SIG-M5 (cell line): ENCODE results near the gene MRPL54.

Source experiments
- DNase-seq: peaks from one replicate; lab custom pipeline; 2025; lab: John Stamatoyannopoulos, UW

The MRPL54 gene

GRCh38 chr19:3769494-3769893, 7.0 kb downstream of the MRPL54 start:
- no peak for DNase-seq

- DNase-seq = no peak
Measured at GRCh38 chr19:3770136-3770999, 7.9 kb downstream of the MRPL54 start.

DNA sequence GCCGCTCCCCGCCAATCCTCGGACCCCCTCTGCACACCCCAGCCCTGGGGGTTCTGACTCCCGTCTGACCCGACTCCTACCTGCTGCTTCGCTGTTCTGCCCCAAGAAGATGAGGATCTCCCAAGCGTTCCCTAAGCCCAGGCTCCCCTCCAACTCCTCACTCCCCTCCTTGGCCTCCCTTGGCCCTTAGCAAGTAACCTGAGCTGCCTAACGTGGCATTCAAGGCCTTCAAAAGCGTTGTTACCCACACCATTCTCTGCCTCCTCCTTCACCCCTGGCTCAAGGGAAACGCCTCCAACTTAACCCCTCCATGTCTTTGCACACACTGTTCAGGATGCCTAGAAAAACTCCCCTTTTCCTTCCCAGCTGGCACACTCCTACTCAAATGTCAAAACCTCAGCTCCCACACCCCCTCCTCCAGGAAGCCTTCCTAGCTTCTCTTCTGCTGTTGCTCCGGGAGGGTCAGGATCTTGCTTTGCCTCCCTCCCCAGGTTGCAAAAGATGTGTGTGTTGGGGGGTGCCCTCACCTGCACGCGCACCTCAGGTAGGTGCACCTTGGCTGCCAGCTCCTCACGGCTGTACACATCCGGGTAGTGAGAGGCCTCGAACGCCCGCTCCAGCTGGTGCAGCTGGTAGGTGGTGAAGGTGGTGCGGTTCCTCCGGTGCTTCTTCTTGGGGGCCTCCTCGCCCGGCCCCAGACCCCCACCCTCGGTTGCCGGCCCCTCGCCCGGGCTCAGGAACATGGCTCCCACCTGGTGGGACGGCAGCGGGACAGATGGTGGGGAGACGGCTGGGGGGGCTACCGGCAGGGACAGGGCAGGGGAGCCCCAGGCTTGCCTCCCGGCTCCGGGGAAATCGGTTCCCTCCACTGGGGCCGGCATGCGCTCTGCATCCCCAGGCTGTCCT, 8.8 kb downstream of the MRPL54 start:
- no peak for DNase-seq

DNA sequence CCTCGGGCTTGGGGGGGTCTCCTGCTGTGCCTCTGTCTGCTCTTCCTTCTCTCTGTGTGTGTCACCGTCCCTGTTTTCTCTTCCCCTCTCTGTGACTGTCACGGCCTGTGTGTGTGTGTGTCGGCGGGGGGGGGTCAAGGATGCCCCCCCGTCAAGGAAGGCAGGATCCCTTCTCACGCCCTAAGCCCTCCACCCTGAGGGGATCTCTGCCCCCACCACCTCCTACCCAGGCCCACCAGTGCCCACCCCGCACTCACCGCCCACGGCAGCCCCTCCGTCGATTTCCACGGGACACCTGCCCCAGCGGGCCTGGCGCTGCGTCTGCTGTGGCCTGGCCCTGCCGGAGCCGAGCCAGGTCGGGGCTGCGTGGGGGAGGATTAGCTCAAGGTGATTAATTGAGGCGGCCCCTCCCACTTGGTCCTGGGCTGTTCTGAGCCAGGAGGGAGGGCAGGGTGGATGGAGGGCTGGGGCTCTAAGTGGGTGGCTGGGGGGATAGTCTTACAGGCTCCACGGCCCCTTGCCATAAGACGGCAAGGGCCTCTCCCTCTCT, 9.5 kb downstream of the MRPL54 start, which contains the start of gene RAX2:
TSS of gene RAX2 (minus strand) at position 323 of the 550 bp plus-strand sequence. CDS start 486 bp downstream, outside the sequence.
- no peak for DNase-seq

GRCh38 chr19:3773814-3774515, 11.5 kb downstream of the MRPL54 start:
- DNase-seq = no peak

GRCh38 chr19:3774621-3775373, 12.3 kb downstream of the MRPL54 start:
- DNase-seq = no peak

GRCh38 chr19:3775374-3775711, 12.9 kb downstream of the MRPL54 start:
- DNase-seq = no peak

GRCh38 chr19:3775831-3776230, 13.3 kb downstream of the MRPL54 start:
- DNase-seq = no peak

DNA sequence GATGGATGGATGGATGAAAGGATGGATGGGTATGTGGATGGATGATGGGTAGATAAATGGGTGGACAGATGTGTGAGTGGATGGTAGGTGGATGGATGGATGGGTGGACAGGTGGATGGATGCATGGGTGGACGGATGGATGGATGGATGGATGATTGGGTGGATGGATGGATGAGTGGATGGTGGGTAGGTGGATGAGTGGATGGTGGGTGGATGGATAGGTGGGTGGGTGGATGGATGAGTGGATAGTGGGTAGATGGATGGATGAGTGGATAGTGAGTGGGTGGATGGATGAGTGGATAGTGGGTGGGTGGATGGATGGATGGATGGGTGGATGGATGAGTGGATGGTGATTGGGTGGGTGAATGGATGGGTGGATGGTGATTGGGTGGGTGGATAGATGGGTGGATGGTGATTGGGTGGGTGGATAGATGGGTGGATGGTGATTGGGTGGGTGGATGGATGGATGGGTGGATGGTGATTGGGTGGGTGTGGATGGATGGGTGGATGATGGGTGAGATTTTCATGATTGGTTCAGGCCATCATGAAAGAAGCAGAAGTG, 14.1 kb downstream of the MRPL54 start:
- DNase-seq = no peak

- DNase-seq = no peak
Measured at GRCh38 chr19:3778104-3778867, 15.8 kb downstream of the MRPL54 start.

DNA sequence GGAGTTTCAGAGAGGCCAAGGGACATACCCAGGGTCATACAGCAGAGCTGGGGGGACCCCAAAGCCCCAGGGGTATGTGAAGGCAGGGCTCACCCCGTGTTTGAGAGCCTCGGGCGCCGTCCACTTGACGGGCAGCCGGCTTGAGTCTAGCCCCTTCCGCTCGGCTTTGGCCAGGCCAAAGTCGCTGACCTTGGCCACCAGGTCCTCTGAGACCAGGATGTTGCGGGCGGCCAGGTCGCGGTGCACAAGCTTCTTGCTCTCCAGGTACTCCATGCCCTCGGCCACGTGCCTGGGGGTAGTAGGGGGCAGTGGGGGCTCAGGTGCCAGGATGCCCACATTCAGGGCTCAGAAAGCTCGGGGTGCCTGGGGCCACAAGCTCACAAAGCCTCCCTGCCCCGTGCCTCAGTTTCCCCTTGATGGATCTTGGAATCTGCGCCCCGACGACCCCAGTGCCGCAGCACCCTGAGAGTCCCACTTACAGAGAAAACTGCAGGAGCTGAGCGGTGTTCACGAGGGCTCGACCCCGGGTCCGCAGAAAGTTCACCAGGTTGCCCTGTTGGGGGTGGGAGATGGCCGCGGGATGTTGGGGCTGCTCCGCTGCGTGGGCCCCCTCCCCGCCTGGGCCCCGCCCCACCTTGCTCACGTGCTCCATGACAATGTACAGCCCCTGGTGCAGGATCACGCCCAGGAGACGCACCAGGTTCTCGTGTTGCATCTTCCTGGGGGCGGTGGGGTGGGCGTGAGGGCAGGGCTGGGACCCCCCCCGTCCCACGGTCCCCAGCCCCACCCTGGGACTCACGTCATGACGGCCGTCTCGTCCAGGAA, 16.6 kb downstream of the MRPL54 start:
- DNase-seq = no peak

- DNase-seq = no peak
Measured at GRCh38 chr19:3780786-3781304, 18.4 kb downstream of the MRPL54 start.

DNA sequence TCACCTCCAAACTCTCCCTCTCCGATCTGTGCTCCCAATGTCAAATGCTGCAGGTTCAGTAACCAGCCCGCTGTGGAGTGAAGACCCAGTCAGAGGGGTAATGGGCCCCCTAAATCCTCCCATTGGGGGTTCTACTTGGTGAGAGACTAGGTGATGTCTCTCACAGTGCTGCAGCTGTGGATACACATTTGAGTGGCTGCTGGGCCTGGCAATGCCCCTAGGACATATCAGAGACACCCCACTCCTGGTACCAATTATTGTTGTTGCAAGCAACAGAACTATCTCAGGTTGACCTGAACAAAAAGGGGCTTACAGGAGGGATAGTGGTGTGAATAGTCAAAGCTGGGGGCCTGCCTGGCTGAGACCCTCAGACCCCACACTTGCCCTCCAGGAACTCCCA, 19.1 kb downstream of the MRPL54 start:
- DNase-seq = no peak

DNA sequence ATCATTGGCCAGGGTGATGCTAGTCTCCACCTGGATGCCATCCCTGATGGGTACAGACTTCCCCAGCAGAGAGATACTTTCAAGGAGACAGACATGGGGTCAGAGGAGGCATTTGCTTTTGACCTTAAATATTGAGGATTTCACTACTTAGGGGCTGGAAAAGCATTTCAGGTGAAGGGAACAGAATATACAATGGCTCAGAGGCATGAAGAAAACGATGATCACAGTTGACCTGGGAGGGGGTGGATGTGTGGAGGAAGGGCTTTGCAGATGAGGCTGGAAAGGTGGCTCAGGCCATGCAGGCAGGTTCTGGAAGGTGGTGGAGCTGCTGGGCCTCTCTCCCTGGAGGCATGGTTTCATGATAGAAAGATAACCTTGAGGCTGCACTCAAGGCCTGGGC, 19.8 kb downstream of the MRPL54 start:
- DNase-seq = no peak

GRCh38 chr19:3782903-3783302, 20.4 kb downstream of the MRPL54 start:
- DNase-seq = no peak

- DNase-seq = no peak
Measured at GRCh38 chr19:3783660-3784584, 21.4 kb downstream of the MRPL54 start.

DNA sequence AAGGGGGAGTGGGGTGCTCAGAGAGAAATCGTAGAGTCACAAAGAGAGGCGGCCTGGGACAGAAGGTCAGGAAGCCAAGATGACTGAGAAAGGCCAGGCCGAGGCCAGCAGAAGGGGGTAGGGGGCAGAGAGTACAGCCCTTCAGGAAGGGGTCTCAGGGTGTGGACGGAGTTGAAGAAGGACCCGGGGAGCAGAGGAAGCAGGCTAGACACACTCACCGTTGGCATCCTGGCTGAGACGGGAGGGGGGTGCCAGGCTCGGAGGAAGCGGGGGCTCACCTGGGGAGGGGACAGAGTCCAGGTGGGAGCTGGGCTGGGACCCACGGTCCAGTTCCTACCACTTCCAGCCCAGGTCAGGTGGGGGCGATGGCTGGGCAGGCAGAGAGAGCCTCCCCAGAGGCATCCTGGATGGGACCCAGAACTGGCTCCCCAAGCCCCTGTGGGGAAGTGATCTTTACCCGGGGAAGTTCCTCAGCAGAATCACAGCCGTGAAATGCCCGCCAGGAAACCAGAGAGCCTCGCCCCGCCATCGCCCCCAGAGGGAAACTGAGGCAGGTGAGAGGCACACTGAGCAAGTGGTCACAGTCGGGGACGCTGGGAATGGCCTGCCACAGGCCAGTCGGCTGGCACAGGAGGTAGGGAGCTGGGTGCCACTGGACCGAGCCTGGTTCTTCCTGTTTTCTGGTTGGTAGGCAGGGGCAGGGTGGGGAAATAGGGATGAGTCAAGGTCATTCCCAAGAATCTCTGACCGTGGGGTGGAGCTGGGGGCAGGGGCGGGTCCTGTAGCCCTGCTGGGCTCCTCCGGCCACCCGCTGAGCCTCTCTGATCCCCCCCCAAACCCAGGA, 22.3 kb downstream of the MRPL54 start:
- DNase-seq = no peak
